ENCODE measurements around the gene AARS2. TPM values are rescaled to one million over a fixed set of nuclear protein-coding genes. Genes with fewer than 3 reads are reported as not detected.
A peak's percentile ranks its signal among the peaks of the same experiment; 100 is the strongest.
"Not testable (repeated sequence)": the region's sequence is repeated elsewhere in the genome, so short reads cannot be mapped to it uniquely, and the experiment has no call there.

AARS2 gene
- 10 to 100 TPM; 12.3 to 15.2 TPM for total RNA-seq

- DNase-seq (peak; percentile 94 to 95), ATAC-seq (replicated peaks in 1 of 2) (peak; percentile 94 to 96)
- peak within 1 kb of the TSS; percentile 92 for H3K27ac Mint-ChIP-seq
- no peaks in the 10 kb centered on the region for H3K27me3 Mint-ChIP-seq (ENCODE audit: low read depth)
- H3K36me3 Mint-ChIP-seq (ENCODE audit: insufficient read depth in 2 of 2) = peaks cover 4 to 6% of the 10 kb centered on the region in 2 donors
- H3K9me3 Mint-ChIP-seq = no peaks in the 10 kb centered on the region
- peaks cover 16% of the 10 kb centered on the region for H3K4me1 Mint-ChIP-seq (ENCODE audit: low read depth)
- peak within 1 kb of the TSS; percentile 98 to 100 for H3K4me3 Mint-ChIP-seq
Observed at GRCh38 chr6:44312901-44313788, at the start of gene AARS2. Gene AARS2 (minus strand): TSS chr6:44313347. CDS start chr6:44313323, 24 bp downstream.

GRCh38 chr6:44361947-44362346 is 48.8 kb upstream of the AARS2 start:
- Mint-ChIP-seq H3K4me1 (ENCODE audit: low read depth) (no peaks in the 10 kb centered on the region), H3K9me3 (peaks cover 0 to under 1% of the 10 kb centered on the region in 2 donors), H3K36me3 (ENCODE audit: insufficient read depth in 2 of 2) (no peaks in the 10 kb centered on the region), H3K4me3 (no peak overlapping the region), H3K27me3 (ENCODE audit: low read depth) (peaks cover 25% of the 10 kb centered on the region), H3K27ac (no peak overlapping the region)
- ATAC-seq (replicated peaks in 1 of 2) = no peak
- DNase-seq = no peak

- no peak for ATAC-seq (replicated peaks in 1 of 2)
- H3K36me3 Mint-ChIP-seq (ENCODE audit: insufficient read depth in 2 of 2) = peaks cover 0 to 3% of the 10 kb centered on the region in 2 donors
- H3K27ac Mint-ChIP-seq = no peak overlapping the region
- no peak overlapping the region for H3K4me3 Mint-ChIP-seq
- peaks cover 37% of the 10 kb centered on the region for H3K27me3 Mint-ChIP-seq (ENCODE audit: low read depth)
- H3K4me1 Mint-ChIP-seq (ENCODE audit: low read depth) = no peaks in the 10 kb centered on the region
- H3K9me3 Mint-ChIP-seq = peaks cover 0 to 6% of the 10 kb centered on the region in 2 donors
- no peak for DNase-seq
Observed at GRCh38 chr6:44359973-44360372, 46.8 kb upstream of the AARS2 start.

- H3K27me3 Mint-ChIP-seq (ENCODE audit: low read depth) = peaks cover 31% of the 10 kb centered on the region
- DNase-seq = no peak
- no peak overlapping the region for H3K27ac Mint-ChIP-seq
- ATAC-seq (replicated peaks in 1 of 2) = no peak
- peaks cover 0 to 3% of the 10 kb centered on the region in 2 donors for H3K36me3 Mint-ChIP-seq (ENCODE audit: insufficient read depth in 2 of 2)
- no peaks in the 10 kb centered on the region for H3K4me1 Mint-ChIP-seq (ENCODE audit: low read depth)
- peaks cover 0 to 6% of the 10 kb centered on the region in 2 donors for H3K9me3 Mint-ChIP-seq
- no peak overlapping the region for H3K4me3 Mint-ChIP-seq
Observed at GRCh38 chr6:44356487-44356886, 43.3 kb upstream of the AARS2 start.

- Mint-ChIP-seq H3K4me1 (ENCODE audit: low read depth) (no peaks in the 10 kb centered on the region), H3K36me3 (ENCODE audit: insufficient read depth in 2 of 2) (peaks cover 0 to 3% of the 10 kb centered on the region in 2 donors), H3K27ac (no peak overlapping the region), H3K9me3 (peaks cover 0 to 6% of the 10 kb centered on the region in 2 donors), H3K4me3 (no peak overlapping the region), H3K27me3 (ENCODE audit: low read depth) (peaks cover 31% of the 10 kb centered on the region)
- ATAC-seq (replicated peaks in 1 of 2) = no peak
- no peak for DNase-seq
Observed at GRCh38 chr6:44355640-44356039, 42.5 kb upstream of the AARS2 start.

GRCh38 chr6:44353336-44353735 is 40.2 kb upstream of the AARS2 start:
- Mint-ChIP-seq H3K9me3 (peaks cover 0 to 6% of the 10 kb centered on the region in 2 donors), H3K4me1 (ENCODE audit: low read depth) (no peaks in the 10 kb centered on the region), H3K36me3 (ENCODE audit: insufficient read depth in 2 of 2) (peaks cover 0 to 3% of the 10 kb centered on the region in 2 donors), H3K27me3 (ENCODE audit: low read depth) (peaks cover 26% of the 10 kb centered on the region), H3K27ac (no peak overlapping the region), H3K4me3 (no peak overlapping the region)
- DNase-seq (no peak), ATAC-seq (replicated peaks in 1 of 2) (no peak)

- ATAC-seq (replicated peaks in 1 of 2) (no peak), DNase-seq (no peak)
- no peak overlapping the region for H3K27ac Mint-ChIP-seq
Observed at GRCh38 chr6:44352259-44352658, 39.1 kb upstream of the AARS2 start.

GRCh38 chr6:44350650-44350994 is 37.5 kb upstream of the AARS2 start:
- H3K27me3 Mint-ChIP-seq (ENCODE audit: low read depth); DNase-seq; H3K4me1 Mint-ChIP-seq (ENCODE audit: low read depth); H3K27ac Mint-ChIP-seq; H3K9me3 Mint-ChIP-seq; H3K36me3 Mint-ChIP-seq (ENCODE audit: insufficient read depth in 2 of 2); H3K4me3 Mint-ChIP-seq; ATAC-seq (replicated peaks in 1 of 2): not testable (repeated sequence)

More at GRCh38 chr6:44352259-44352658, 39.1 kb upstream of the AARS2 start:
- Mint-ChIP-seq H3K4me3 (no peak overlapping the region), H3K27me3 (ENCODE audit: low read depth) (peaks cover 15% of the 10 kb centered on the region), H3K9me3 (peaks cover 0 to 6% of the 10 kb centered on the region in 2 donors), H3K36me3 (ENCODE audit: insufficient read depth in 2 of 2) (peaks cover 0 to 3% of the 10 kb centered on the region in 2 donors), H3K4me1 (ENCODE audit: low read depth) (no peaks in the 10 kb centered on the region)

GRCh38 chr6:44349904-44350649 is 36.9 kb upstream of the AARS2 start:
- H3K27me3 Mint-ChIP-seq (ENCODE audit: low read depth) = peaks cover 6% of the 10 kb centered on the region
- no peak overlapping the region for H3K4me3 Mint-ChIP-seq
- H3K9me3 Mint-ChIP-seq = no peaks in the 10 kb centered on the region
- H3K4me1 Mint-ChIP-seq (ENCODE audit: low read depth) = no peaks in the 10 kb centered on the region
- ATAC-seq (replicated peaks in 1 of 2) (no peak), DNase-seq (no peak)
- H3K27ac Mint-ChIP-seq = no peak overlapping the region
- no peaks in the 10 kb centered on the region for H3K36me3 Mint-ChIP-seq (ENCODE audit: insufficient read depth in 2 of 2)

- not testable (repeated sequence) for H3K4me3 Mint-ChIP-seq; H3K9me3 Mint-ChIP-seq; ATAC-seq (replicated peaks in 1 of 2); H3K36me3 Mint-ChIP-seq (ENCODE audit: insufficient read depth in 2 of 2); H3K27ac Mint-ChIP-seq; H3K4me1 Mint-ChIP-seq (ENCODE audit: low read depth); DNase-seq
- peaks cover 39% of the 10 kb centered on the region for H3K27me3 Mint-ChIP-seq (ENCODE audit: low read depth)
Observed at GRCh38 chr6:44346818-44347217, 33.7 kb upstream of the AARS2 start.

GRCh38 chr6:44342489-44342888 is 29.3 kb upstream of the AARS2 start, which contains the start of gene SPATS1:
Gene SPATS1 (plus strand): TSS chr6:44342650. CDS start chr6:44343096, 446 bp downstream.
- DNase-seq (peak; percentile 10), ATAC-seq (replicated peaks in 1 of 2) (no peak)
- H3K4me3 Mint-ChIP-seq = no peak within 1 kb of the TSS
- no peak within 1 kb of the TSS for H3K27ac Mint-ChIP-seq
- peaks cover 47% of the 10 kb centered on the region for H3K27me3 Mint-ChIP-seq (ENCODE audit: low read depth)
- peaks cover 5% of the 10 kb centered on the region for H3K4me1 Mint-ChIP-seq (ENCODE audit: low read depth)
- H3K9me3 Mint-ChIP-seq = no peaks in the 10 kb centered on the region
- no peaks in the 10 kb centered on the region for H3K36me3 Mint-ChIP-seq (ENCODE audit: insufficient read depth in 2 of 2)

GRCh38 chr6:44342052-44342451 is 28.9 kb upstream of the AARS2 start:
- Mint-ChIP-seq H3K4me1 (ENCODE audit: low read depth) (peaks cover 5% of the 10 kb centered on the region), H3K36me3 (ENCODE audit: insufficient read depth in 2 of 2) (no peaks in the 10 kb centered on the region), H3K9me3 (no peaks in the 10 kb centered on the region), H3K27me3 (ENCODE audit: low read depth) (peaks cover 52% of the 10 kb centered on the region), H3K27ac (no peak overlapping the region), H3K4me3 (no peak overlapping the region)
- DNase-seq = no peak
- no peak for ATAC-seq (replicated peaks in 1 of 2)
